ENCODE results near the gene CAMKK1. TPM values are rescaled to one million over a fixed set of nuclear protein-coding genes. Genes with fewer than 3 reads are reported as not detected.

CAMKK1 gene
- total and polyA plus RNA-seq, 2 donors (not counting 1 experiment from before 2014, with no cell fraction given): 4.5 to 35.9 TPM

GRCh38 chr17:3885970-3886369, 6.9 kb downstream of the CAMKK1 start:
- H2AFZ ChIP-seq (ENCODE audit: insufficient read depth, low read depth, low read length, poor library complexity, severe bottlenecking): no peak overlapping the region
- no peak overlapping the region for H3K4me3 ChIP-seq (ENCODE audit: control extremely low read depth in 1 of 5, extremely low read depth in 1 of 5, insufficient read depth in 1 of 5, low read depth in 2 of 5, low read length in 4 of 5)
- peaks cover 20 to 34% of the 10 kb centered on the region in 2 donors for H3K4me1 ChIP-seq (ENCODE audit: control insufficient read depth in 2 of 2, insufficient read depth in 2 of 2, low read length in 2 of 2)
- H3K27ac Mint-ChIP-seq: no peak overlapping the region
- H3K9me3 Mint-ChIP-seq (ENCODE audit: insufficient read depth): no peaks in the 10 kb centered on the region
- H3K27me3 Mint-ChIP-seq: no peaks in the 10 kb centered on the region
- ATAC-seq (ENCODE audit: low read depth) (no peak), DNase-seq (no peak)
- no peak overlapping the region for H3K27ac ChIP-seq (ENCODE audit: low read length in 2 of 2)
- H3K4me2 ChIP-seq (replicated peaks; ENCODE audit: low read depth, low read length, poor library complexity, severe bottlenecking): no peak overlapping the region
- CTCF ChIA-PET: no interaction called here
- POLR2A ChIA-PET: no interaction called here
- intact Hi-C loops (cut with micrococcal nuclease): no loop called here
- no peak overlapping the region for H3K4me3 Mint-ChIP-seq
- peaks cover 12% of the 10 kb centered on the region for H3K79me2 ChIP-seq (ENCODE audit: control insufficient read depth, insufficient read depth, low read length)
- 93% methylated on average over 4 of the region's 4 CpGs for WGBS (ENCODE audit: insufficient coverage)
- no peaks in the 10 kb centered on the region for H3K9me3 ChIP-seq (ENCODE audit: control extremely low read depth in 1 of 3, control insufficient read depth in 2 of 3, insufficient read depth in 1 of 3, low read length in 2 of 3)
- peaks cover 0 to 14% of the 10 kb centered on the region in 2 experiments for H3K36me3 ChIP-seq (replicated peaks in 1 of 2; ENCODE audit: control extremely low read depth in 1 of 2, control insufficient read depth in 1 of 2, extremely low read depth in 1 of 2, insufficient read depth in 2 of 2, low read length in 1 of 2)
- no peaks in the 10 kb centered on the region for H3K27me3 ChIP-seq (replicated peaks in 1 of 4; ENCODE audit: control extremely low read depth in 1 of 4, control insufficient read depth in 3 of 4, insufficient read depth in 4 of 4, low read length in 3 of 4)
- TF ChIP-seq EZH2 (IDR thresholded peaks at IDR 0.05; ENCODE audit: borderline replicate concordance, insufficient read depth, low read depth, low read length, poor library complexity, severe bottlenecking): no peak
- TF ChIP-seq, protein P1, sequence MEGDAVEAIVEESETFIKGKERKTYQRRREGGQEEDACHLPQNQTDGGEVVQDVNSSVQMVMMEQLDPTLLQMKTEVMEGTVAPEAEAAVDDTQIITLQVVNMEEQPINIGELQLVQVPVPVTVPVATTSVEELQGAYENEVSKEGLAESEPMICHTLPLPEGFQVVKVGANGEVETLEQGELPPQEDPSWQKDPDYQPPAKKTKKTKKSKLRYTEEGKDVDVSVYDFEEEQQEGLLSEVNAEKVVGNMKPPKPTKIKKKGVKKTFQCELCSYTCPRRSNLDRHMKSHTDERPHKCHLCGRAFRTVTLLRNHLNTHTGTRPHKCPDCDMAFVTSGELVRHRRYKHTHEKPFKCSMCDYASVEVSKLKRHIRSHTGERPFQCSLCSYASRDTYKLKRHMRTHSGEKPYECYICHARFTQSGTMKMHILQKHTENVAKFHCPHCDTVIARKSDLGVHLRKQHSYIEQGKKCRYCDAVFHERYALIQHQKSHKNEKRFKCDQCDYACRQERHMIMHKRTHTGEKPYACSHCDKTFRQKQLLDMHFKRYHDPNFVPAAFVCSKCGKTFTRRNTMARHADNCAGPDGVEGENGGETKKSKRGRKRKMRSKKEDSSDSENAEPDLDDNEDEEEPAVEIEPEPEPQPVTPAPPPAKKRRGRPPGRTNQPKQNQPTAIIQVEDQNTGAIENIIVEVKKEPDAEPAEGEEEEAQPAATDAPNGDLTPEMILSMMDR (IDR thresholded peaks at IDR 0.05): no peak
- H3K9ac ChIP-seq (ENCODE audit: low read length): no peak overlapping the region
- H4K20me1 ChIP-seq (ENCODE audit: control insufficient read depth, insufficient read depth, low read length, poor library complexity, severe bottlenecking): no peaks in the 10 kb centered on the region
- H3K4me1 Mint-ChIP-seq: peaks cover 28% of the 10 kb centered on the region

- POLR2A ChIA-PET: no interaction called here
- CTCF ChIA-PET: interaction anchor here (0.7 kb wide), 1 partner anchor 29 kb away, joined by 3 read pairs; no protein-coding TSS in a partner anchor
- no peak overlapping the region for H3K27ac Mint-ChIP-seq
- Histone ChIP-seq H3K9me3 (ENCODE audit: control extremely low read depth in 1 of 3, control insufficient read depth in 2 of 3, insufficient read depth in 1 of 3, low read length in 2 of 3) (no peaks in the 10 kb centered on the region), H4K20me1 (ENCODE audit: control insufficient read depth, insufficient read depth, low read length, poor library complexity, severe bottlenecking) (no peaks in the 10 kb centered on the region), H3K4me3 (ENCODE audit: control extremely low read depth in 1 of 5, extremely low read depth in 1 of 5, insufficient read depth in 1 of 5, low read depth in 2 of 5, low read length in 4 of 5) (no peak overlapping the region), H3K9ac (ENCODE audit: low read length) (no peak overlapping the region), H2AFZ (ENCODE audit: insufficient read depth, low read depth, low read length, poor library complexity, severe bottlenecking) (no peak overlapping the region), H3K27ac (ENCODE audit: low read length in 2 of 2) (no peak overlapping the region), H3K4me1 (ENCODE audit: control insufficient read depth in 2 of 2, insufficient read depth in 2 of 2, low read length in 2 of 2) (peaks cover 20 to 29% of the 10 kb centered on the region in 2 donors), H3K4me2 (replicated peaks; ENCODE audit: low read depth, low read length, poor library complexity, severe bottlenecking) (no peak overlapping the region), H3K79me2 (ENCODE audit: control insufficient read depth, insufficient read depth, low read length) (peaks cover 9% of the 10 kb centered on the region), H3K27me3 (replicated peaks in 1 of 4; ENCODE audit: control extremely low read depth in 1 of 4, control insufficient read depth in 3 of 4, insufficient read depth in 4 of 4, low read length in 3 of 4) (no peaks in the 10 kb centered on the region), H3K36me3 (replicated peaks in 1 of 2; ENCODE audit: control extremely low read depth in 1 of 2, control insufficient read depth in 1 of 2, extremely low read depth in 1 of 2, insufficient read depth in 2 of 2, low read length in 1 of 2) (peaks cover 0 to 14% of the 10 kb centered on the region in 2 experiments)
- TF ChIP-seq EZH2 (IDR thresholded peaks at IDR 0.05; ENCODE audit: borderline replicate concordance, insufficient read depth, low read depth, low read length, poor library complexity, severe bottlenecking): no peak
- TF ChIP-seq, protein P1 (IDR thresholded peaks at IDR 0.05): no peak
- WGBS (ENCODE audit: insufficient coverage): 95% methylated on average over 14 of the region's 14 CpGs
- no peaks in the 10 kb centered on the region for H3K27me3 Mint-ChIP-seq
- DNase-seq (no peak), ATAC-seq (ENCODE audit: low read depth) (no peak)
- H3K4me1 Mint-ChIP-seq: peaks cover 23% of the 10 kb centered on the region
- H3K4me3 Mint-ChIP-seq: no peak overlapping the region
- no peaks in the 10 kb centered on the region for H3K9me3 Mint-ChIP-seq (ENCODE audit: insufficient read depth)
- intact Hi-C loops (cut with micrococcal nuclease): no loop called here
Measured at GRCh38 chr17:3885271-3885670, 7.6 kb downstream of the CAMKK1 start.

Measured in B cell (primary cell).